ENCODE data around the gene FOXI1. TPM values are rescaled to one million over a fixed set of nuclear protein-coding genes. Genes with fewer than 3 reads are reported as not detected.

The FOXI1 gene
- total RNA-seq, 1 donor from 2014 or later, result not detected

- no peaks in the 10 kb centered on the region for H3K36me3 ChIP-seq (ENCODE audit: control insufficient read depth, insufficient read depth, low read length)
- TF ChIP-seq CTCF (IDR thresholded peaks at IDR 0.05; ENCODE audit: insufficient read depth, low read length, poor library complexity, severe bottlenecking), result no peak
- H3K4me3 ChIP-seq (ENCODE audit: low read depth, low read length), result no peak overlapping the region
- peak; percentile 21 for DNase-seq (ENCODE audit: low read depth)
- H3K27me3 ChIP-seq (ENCODE audit: control insufficient read depth, insufficient read depth, low read length), result no peaks in the 10 kb centered on the region
Measured at GRCh38 chr5:170121321-170121720, 15.6 kb downstream of the FOXI1 start.

GRCh38 chr5:170126061-170126460, 20.4 kb downstream of the FOXI1 start:
- TF ChIP-seq CTCF (IDR thresholded peaks at IDR 0.05; ENCODE audit: insufficient read depth, low read length, poor library complexity, severe bottlenecking), result no peak
- no peak overlapping the region for H3K4me3 ChIP-seq (ENCODE audit: low read depth, low read length)
- H3K36me3 ChIP-seq (ENCODE audit: control insufficient read depth, insufficient read depth, low read length), result no peaks in the 10 kb centered on the region
- no peaks in the 10 kb centered on the region for H3K27me3 ChIP-seq (ENCODE audit: control insufficient read depth, insufficient read depth, low read length)
- DNase-seq (ENCODE audit: low read depth), result no peak

GRCh38 chr5:170126626-170127025, 20.9 kb downstream of the FOXI1 start:
- Histone ChIP-seq H3K36me3 (ENCODE audit: control insufficient read depth, insufficient read depth, low read length) (no peaks in the 10 kb centered on the region), H3K27me3 (ENCODE audit: control insufficient read depth, insufficient read depth, low read length) (no peaks in the 10 kb centered on the region), H3K4me3 (ENCODE audit: low read depth, low read length) (no peak overlapping the region)
- no peak for TF ChIP-seq CTCF (IDR thresholded peaks at IDR 0.05; ENCODE audit: insufficient read depth, low read length, poor library complexity, severe bottlenecking)
- no peak for DNase-seq (ENCODE audit: low read depth)

DNA sequence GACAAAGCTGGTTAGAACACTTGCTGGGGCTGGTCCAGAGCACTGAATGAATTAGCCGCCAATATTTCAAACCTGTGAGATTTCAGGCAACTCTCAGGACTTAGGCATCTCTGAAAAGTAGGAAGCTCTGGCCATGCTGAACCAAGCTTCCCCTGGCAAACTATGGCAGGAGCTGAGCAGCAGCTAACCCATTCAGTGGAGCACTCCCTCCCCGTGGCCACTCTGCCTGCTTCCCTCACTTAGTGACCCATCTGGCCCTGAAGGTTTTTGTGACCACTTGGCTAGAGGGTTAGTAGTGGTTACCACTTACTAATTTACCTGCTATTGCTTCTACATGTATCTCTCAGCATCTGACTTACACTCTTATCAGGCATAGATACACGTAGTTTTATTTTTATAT, 25.5 kb downstream of the FOXI1 start:
- Histone ChIP-seq H3K27me3 (ENCODE audit: control insufficient read depth, insufficient read depth, low read length) (no peaks in the 10 kb centered on the region), H3K4me3 (ENCODE audit: low read depth, low read length) (no peak overlapping the region), H3K36me3 (ENCODE audit: control insufficient read depth, insufficient read depth, low read length) (no peaks in the 10 kb centered on the region)
- DNase-seq (ENCODE audit: low read depth), result no peak
- no peak for TF ChIP-seq CTCF (IDR thresholded peaks at IDR 0.05; ENCODE audit: insufficient read depth, low read length, poor library complexity, severe bottlenecking)

- Histone ChIP-seq H3K27me3 (ENCODE audit: control insufficient read depth, insufficient read depth, low read length) (no peaks in the 10 kb centered on the region), H3K4me3 (ENCODE audit: low read depth, low read length) (no peak overlapping the region)
- peak; percentile 18 for DNase-seq (ENCODE audit: low read depth)
Measured at GRCh38 chr5:170132269-170132975, 26.7 kb downstream of the FOXI1 start.

More at GRCh38 chr5:170132269-170132975, 26.7 kb downstream of the FOXI1 start:
- no peak for TF ChIP-seq CTCF (IDR thresholded peaks at IDR 0.05; ENCODE audit: insufficient read depth, low read length, poor library complexity, severe bottlenecking)
- H3K36me3 ChIP-seq (ENCODE audit: control insufficient read depth, insufficient read depth, low read length), result no peaks in the 10 kb centered on the region
